Measurements from ENCODE around the gene SF3B6. TPM values are rescaled to one million over a fixed set of nuclear protein-coding genes. Genes with fewer than 3 reads are reported as not detected.

The SF3B6 gene
- total RNA-seq, 1 donor: 162 TPM

- TF ChIP-seq CTCF (IDR thresholded peaks at IDR 0.05; ENCODE audit: insufficient read depth, low read length): no peak
- no peak for DNase-seq (ENCODE audit: low read depth)
- no peak overlapping the region for H3K4me3 ChIP-seq (ENCODE audit: low read depth, low read length)
Observed at GRCh38 chr2:24088821-24089359, 12.8 kb upstream of the SF3B6 start.

- no peak for DNase-seq (ENCODE audit: low read depth)
- no peak overlapping the region for H3K4me3 ChIP-seq (ENCODE audit: low read depth, low read length)
- no peak for TF ChIP-seq CTCF (IDR thresholded peaks at IDR 0.05; ENCODE audit: insufficient read depth, low read length)
Observed at GRCh38 chr2:24087032-24087431, 10.9 kb upstream of the SF3B6 start.

- DNase-seq (ENCODE audit: low read depth): no peak
- TF ChIP-seq CTCF (IDR thresholded peaks at IDR 0.05; ENCODE audit: insufficient read depth, low read length): no peak
- H3K4me3 ChIP-seq (ENCODE audit: low read depth, low read length): no peak overlapping the region
Observed at GRCh38 chr2:24086241-24086640, 10.1 kb upstream of the SF3B6 start.

- H3K4me3 ChIP-seq (ENCODE audit: low read depth, low read length): peak overlapping the region; percentile 82
- no peak for TF ChIP-seq CTCF (IDR thresholded peaks at IDR 0.05; ENCODE audit: insufficient read depth, low read length)
- no peak for DNase-seq (ENCODE audit: low read depth)
Observed at GRCh38 chr2:24085200-24085489, 9.0 kb upstream of the SF3B6 start.

GRCh38 chr2:24084386-24085199, 8.5 kb upstream of the SF3B6 start, which contains the start of gene TP53I3:
Gene TP53I3, minus strand, starts transcription at chr2:24084834. Its CDS starts 508 bp downstream, at chr2:24084326.
- peak within 1 kb of the TSS; percentile 82 for H3K4me3 ChIP-seq (ENCODE audit: low read depth, low read length)
- peak; percentile 70 for TF ChIP-seq CTCF (IDR thresholded peaks at IDR 0.05; ENCODE audit: insufficient read depth, low read length)
- peak; percentile 87 for DNase-seq (ENCODE audit: low read depth)

GRCh38 chr2:24083567-24084385, 7.7 kb upstream of the SF3B6 start:
- TF ChIP-seq CTCF (IDR thresholded peaks at IDR 0.05; ENCODE audit: insufficient read depth, low read length): peak; percentile 2
- peak; percentile 89 for DNase-seq (ENCODE audit: low read depth)
- H3K4me3 ChIP-seq (ENCODE audit: low read depth, low read length): peak overlapping the region; percentile 82
